Measurements from ENCODE around the gene CETP.

CETP gene

GRCh38 chr16:57019746-57020145, 58.0 kb downstream of the CETP start:
- H3K4me3 ChIP-seq (ENCODE audit: low read depth, low read length) = no peak overlapping the region
- TF ChIP-seq CTCF (IDR thresholded peaks at IDR 0.05; ENCODE audit: low read depth, low read length) = no peak

GRCh38 chr16:57020651-57021050, 58.9 kb downstream of the CETP start:
- H3K4me3 ChIP-seq (ENCODE audit: low read depth, low read length) = no peak overlapping the region
- no peak for TF ChIP-seq CTCF (IDR thresholded peaks at IDR 0.05; ENCODE audit: low read depth, low read length)

GRCh38 chr16:57021757-57022156, 60.0 kb downstream of the CETP start:
- TF ChIP-seq CTCF (IDR thresholded peaks at IDR 0.05; ENCODE audit: low read depth, low read length) = no peak

GRCh38 chr16:57022445-57022844, 60.7 kb downstream of the CETP start:
- no peak overlapping the region for H3K4me3 ChIP-seq (ENCODE audit: low read depth, low read length)
- no peak for TF ChIP-seq CTCF (IDR thresholded peaks at IDR 0.05; ENCODE audit: low read depth, low read length)

More at GRCh38 chr16:57021757-57022156, 60.0 kb downstream of the CETP start:
- no peak overlapping the region for H3K4me3 ChIP-seq (ENCODE audit: low read depth, low read length)

- no peak for TF ChIP-seq CTCF (IDR thresholded peaks at IDR 0.05; ENCODE audit: low read depth, low read length)
- H3K4me3 ChIP-seq (ENCODE audit: low read depth, low read length) = no peak overlapping the region
Measured at GRCh38 chr16:57023541-57024249, 61.9 kb downstream of the CETP start.

- no peak overlapping the region for H3K4me3 ChIP-seq (ENCODE audit: low read depth, low read length)
- no peak for TF ChIP-seq CTCF (IDR thresholded peaks at IDR 0.05; ENCODE audit: low read depth, low read length)
Measured at GRCh38 chr16:57024894-57025680, 63.3 kb downstream of the CETP start.
